ENCODE results near the gene ATP2A1. TPM values are rescaled to one million over a fixed set of nuclear protein-coding genes. Genes with fewer than 3 reads are reported as not detected.

ATP2A1 gene
- total RNA-seq, 2 donors from 2014 or later: 0.41 to 0.42 TPM

GRCh38 chr16:28869201-28869600 is 9.1 kb upstream of the ATP2A1 start:
- TF ChIP-seq CTCF (IDR thresholded peaks at IDR 0.05): no peak

GRCh38 chr16:28872952-28873351 is 5.3 kb upstream of the ATP2A1 start:
- H3K36me3 ChIP-seq: peaks cover 45% of the 10 kb centered on the region
- H3K4me3 ChIP-seq: no peak overlapping the region
- DNase-seq (ENCODE audit: low spot score) (no peak), ATAC-seq (ENCODE audit: insufficient number of reproducible peaks, low FRiP score, low read depth) (no peak)
- no peaks in the 10 kb centered on the region for H3K9me3 ChIP-seq
- H3K4me1 ChIP-seq (ENCODE audit: control insufficient read depth in 1 of 2, low read depth in 2 of 2): no peaks in the 10 kb centered on the region
- H3K27ac ChIP-seq: no peak overlapping the region
- TF ChIP-seq CTCF (IDR thresholded peaks at IDR 0.05): no peak
- H3K27me3 ChIP-seq (replicated peaks; ENCODE audit: insufficient read depth): no peaks in the 10 kb centered on the region

More at GRCh38 chr16:28869201-28869600, 9.1 kb upstream of the ATP2A1 start:
- H3K4me3 ChIP-seq: no peak overlapping the region
- DNase-seq (ENCODE audit: low spot score) (no peak), ATAC-seq (ENCODE audit: insufficient number of reproducible peaks, low FRiP score, low read depth) (no peak)
- H3K27ac ChIP-seq: no peak overlapping the region
- H3K27me3 ChIP-seq (replicated peaks; ENCODE audit: insufficient read depth): no peaks in the 10 kb centered on the region
- no peaks in the 10 kb centered on the region for H3K9me3 ChIP-seq
- H3K4me1 ChIP-seq (ENCODE audit: control insufficient read depth in 1 of 2, low read depth in 2 of 2): peaks cover 7 to 15% of the 10 kb centered on the region in 2 donors
- H3K36me3 ChIP-seq: peaks cover 42% of the 10 kb centered on the region

- TF ChIP-seq CTCF (IDR thresholded peaks at IDR 0.05): peak; percentile 59
- Histone ChIP-seq H3K4me3 (no peak overlapping the region), H3K27me3 (replicated peaks; ENCODE audit: insufficient read depth) (no peaks in the 10 kb centered on the region), H3K9me3 (no peaks in the 10 kb centered on the region), H3K4me1 (ENCODE audit: control insufficient read depth in 1 of 2, low read depth in 2 of 2) (no peaks in the 10 kb centered on the region), H3K36me3 (peaks cover 41% of the 10 kb centered on the region), H3K27ac (no peak overlapping the region)
- ATAC-seq (ENCODE audit: insufficient number of reproducible peaks, low FRiP score, low read depth): no peak
- no peak for DNase-seq (ENCODE audit: low spot score)
Measured at GRCh38 chr16:28873543-28874201, 4.6 kb upstream of the ATP2A1 start.

- peaks cover 3 to 6% of the 10 kb centered on the region in 2 donors for H3K4me1 ChIP-seq (ENCODE audit: control insufficient read depth in 1 of 2, low read depth in 2 of 2)
- H3K4me3 ChIP-seq: no peak overlapping the region
- no peaks in the 10 kb centered on the region for H3K9me3 ChIP-seq
- no peak for DNase-seq (ENCODE audit: low spot score)
- TF ChIP-seq CTCF (IDR thresholded peaks at IDR 0.05): no peak
- H3K27ac ChIP-seq: no peak overlapping the region
- peaks cover 34% of the 10 kb centered on the region for H3K36me3 ChIP-seq
- H3K27me3 ChIP-seq (replicated peaks; ENCODE audit: insufficient read depth): no peaks in the 10 kb centered on the region
- ATAC-seq (ENCODE audit: insufficient number of reproducible peaks, low FRiP score, low read depth): no peak
Measured at GRCh38 chr16:28874406-28874805, 3.9 kb upstream of the ATP2A1 start.

GRCh38 chr16:28875134-28876018 is 2.9 kb upstream of the ATP2A1 start:
- no peak for TF ChIP-seq CTCF (IDR thresholded peaks at IDR 0.05)
- Histone ChIP-seq H3K36me3 (peaks cover 25% of the 10 kb centered on the region), H3K9me3 (no peaks in the 10 kb centered on the region), H3K4me1 (ENCODE audit: control insufficient read depth in 1 of 2, low read depth in 2 of 2) (peaks cover 7 to 12% of the 10 kb centered on the region in 2 donors), H3K27ac (no peak overlapping the region), H3K27me3 (replicated peaks; ENCODE audit: insufficient read depth) (no peaks in the 10 kb centered on the region), H3K4me3 (no peak overlapping the region)
- no peak for DNase-seq (ENCODE audit: low spot score)
- ATAC-seq (ENCODE audit: insufficient number of reproducible peaks, low FRiP score, low read depth): no peak

Data from thoracic aorta (tissue), 2 donors.